Measurements from ENCODE around the gene IGSF9B. TPM values are rescaled to one million over a fixed set of nuclear protein-coding genes. Genes with fewer than 3 reads are reported as not detected.

Gene IGSF9B
- polyA plus RNA-seq, 1 experiment, result 0.05 TPM

- no peak for DNase-seq (ENCODE audit: low read depth)
- Histone ChIP-seq H3K4me3 (ENCODE audit: low read depth, low read length) (no peak overlapping the region), H3K27me3 (ENCODE audit: control insufficient read depth, insufficient read depth, low read length) (no peaks in the 10 kb centered on the region), H3K36me3 (ENCODE audit: control insufficient read depth, insufficient read depth, low read length) (no peaks in the 10 kb centered on the region)
- no peak for TF ChIP-seq CTCF (IDR thresholded peaks at IDR 0.05; ENCODE audit: insufficient read depth, low read depth, low read length)
- ChIA-PET POLR2A (no interaction called here), CTCF (interaction anchor here (2.3 kb wide), 1 partner anchor 11 kb away, joined by 8 read pairs; no protein-coding TSS in a partner anchor)
Measured at GRCh38 chr11:133938166-133938565, 18.6 kb downstream of the IGSF9B start.

GRCh38 chr11:133937468-133937867 is 19.3 kb downstream of the IGSF9B start:
- TF ChIP-seq CTCF (IDR thresholded peaks at IDR 0.05; ENCODE audit: insufficient read depth, low read depth, low read length), result no peak
- ChIA-PET POLR2A (no interaction called here), CTCF (interaction anchor here (2.3 kb wide), 1 partner anchor 10 kb away, joined by 8 read pairs; no protein-coding TSS in a partner anchor)
- Histone ChIP-seq H3K4me3 (ENCODE audit: low read depth, low read length) (no peak overlapping the region), H3K36me3 (ENCODE audit: control insufficient read depth, insufficient read depth, low read length) (no peaks in the 10 kb centered on the region), H3K27me3 (ENCODE audit: control insufficient read depth, insufficient read depth, low read length) (no peaks in the 10 kb centered on the region)
- DNase-seq (ENCODE audit: low read depth), result no peak

- H3K4me3 ChIP-seq (ENCODE audit: low read depth, low read length), result no peak overlapping the region
- ChIA-PET POLR2A (no interaction called here), CTCF (no interaction called here)
- no peak for DNase-seq (ENCODE audit: low read depth)
- H3K36me3 ChIP-seq (ENCODE audit: control insufficient read depth, insufficient read depth, low read length), result no peaks in the 10 kb centered on the region
- no peak for TF ChIP-seq CTCF (IDR thresholded peaks at IDR 0.05; ENCODE audit: insufficient read depth, low read depth, low read length)
- no peaks in the 10 kb centered on the region for H3K27me3 ChIP-seq (ENCODE audit: control insufficient read depth, insufficient read depth, low read length)
Measured at GRCh38 chr11:133937015-133937414, 19.8 kb downstream of the IGSF9B start.

- no peak for DNase-seq (ENCODE audit: low read depth)
- ChIA-PET POLR2A (no interaction called here), CTCF (no interaction called here)
- Histone ChIP-seq H3K36me3 (ENCODE audit: control insufficient read depth, insufficient read depth, low read length) (no peaks in the 10 kb centered on the region), H3K27me3 (ENCODE audit: control insufficient read depth, insufficient read depth, low read length) (no peaks in the 10 kb centered on the region; the same call in 1 of the 2 replicates), H3K4me3 (ENCODE audit: low read depth, low read length) (no peak overlapping the region)
- no peak for TF ChIP-seq CTCF (IDR thresholded peaks at IDR 0.05; ENCODE audit: insufficient read depth, low read depth, low read length)
Measured at GRCh38 chr11:133936592-133936991, 20.2 kb downstream of the IGSF9B start.

GRCh38 chr11:133936136-133936535 is 20.6 kb downstream of the IGSF9B start:
- Histone ChIP-seq H3K27me3 (ENCODE audit: control insufficient read depth, insufficient read depth, low read length) (no peaks in the 10 kb centered on the region; the same call in 1 of the 2 replicates), H3K36me3 (ENCODE audit: control insufficient read depth, insufficient read depth, low read length) (no peaks in the 10 kb centered on the region), H3K4me3 (ENCODE audit: low read depth, low read length) (no peak overlapping the region)
- ChIA-PET POLR2A (no interaction called here), CTCF (no interaction called here)
- no peak for DNase-seq (ENCODE audit: low read depth)
- no peak for TF ChIP-seq CTCF (IDR thresholded peaks at IDR 0.05; ENCODE audit: insufficient read depth, low read depth, low read length)

All from BJ (cell line).